ENCODE measurements around the gene RANBP3.

- no peak for TF ChIP-seq CTCF (IDR thresholded peaks at IDR 0.05 in 4 of 5, conservative IDR thresholded peaks at IDR 0.05 in 1 of 5)
- no peak for TF ChIP-seq POLR2A (IDR thresholded peaks at IDR 0.05)
Measured at GRCh38 chr19:5914358-5914774, 63.6 kb downstream of the RANBP3 start.

All from gastrocnemius medialis (tissue), 4 donors.